GM12878 (cell line): Measurements from ENCODE around the gene SKAP1. TPM values are rescaled to one million over a fixed set of nuclear protein-coding genes. Genes with fewer than 3 reads are reported as not detected.
"Not testable (repeated sequence)": the region's sequence is repeated elsewhere in the genome, so short reads cannot be mapped to it uniquely, and the experiment has no call there.

Experiments used
- ATAC-seq: fragments of 200-7000 bp; cut with Tn5 transposase; 3 replicates; pipeline ENCODE4 v1.9.1; 2020; ENCODE audit warnings: mild to moderate bottlenecking, moderate library complexity
- BruUV-seq: library from RNA; stranded (reverse); fragments of 400-500 nt; replicated peaks from 2 replicates; lab custom pipeline; 2021; lab: Mats Ljungman, UMichigan
- CTCF ChIA-PET: fragments of 300-600 bp; sonication (Branson Sonifier 250); formaldehyde crosslinking; extraction: SDS; loops from one replicate; lab custom pipeline; 2021; ENCODE audit warnings: inconsistent platforms; lab: Yijun Ruan, JAX
- POLR2A ChIA-PET: fragments of 350-600 bp; formaldehyde crosslinking; extraction: SDS; loops from one replicate; lab custom pipeline; 2021; ENCODE audit warnings: inconsistent platforms; lab: Charles Lee
- RAD21 ChIA-PET: fragments of 300-600 bp; sonication (Branson Sonifier 250); formaldehyde crosslinking; loops from one replicate; lab custom pipeline; 2023; ENCODE audit warnings: antibody characterized with exemption; ENCODE audit not compliant: unreplicated experiment; lab: Charles Lee
- SMC1A ChIA-PET: fragments of 300-600 bp; sonication (Branson Sonifier 250); formaldehyde crosslinking; loops from one replicate; lab custom pipeline; 2023; ENCODE audit not compliant: unreplicated experiment, uncharacterized antibody; lab: Charles Lee
- DNase-seq: peaks from one replicate; pipeline ENCODE4 v3.0.0-alpha.2; 2011; ENCODE audit warnings: low read depth, low spot score
- FAIRE-seq: peaks from 3 replicates; lab custom pipeline; 2011; peaks lifted over from hg19 to GRCh38; lab: Jason Lieb, UNC
- H2AFZ ChIP-seq: 2 replicates; pipeline ENCODE4 v1.6.0; 2011; ENCODE audit warnings: low read depth, low read length, control low read depth; ENCODE audit not compliant: control insufficient read depth
- H3K27ac ChIP-seq: 2 replicates; pipeline ENCODE4 v1.5.1; 2011; ENCODE audit warnings: control low read depth; ENCODE audit not compliant: control insufficient read depth, insufficient read depth
- H3K27me3 ChIP-seq, 2 experiments: replicated peaks in 1 of 2; 2 replicates each; pipeline versions ENCODE4 v1.6.0 to v1.6.1; 2011; ENCODE audit warnings: low read length in 1 of 2; ENCODE audit not compliant: control insufficient read depth in 2 of 2, insufficient read depth in 2 of 2
- H3K36me3 ChIP-seq, 2 experiments: 2 replicates each; pipeline ENCODE4 v1.5.1; 2011; ENCODE audit warnings: low read length in 1 of 2; ENCODE audit not compliant: control insufficient read depth in 2 of 2, insufficient read depth in 2 of 2
- H3K4me1 ChIP-seq: 2 replicates; pipeline ENCODE4 v1.6.1; 2011; ENCODE audit warnings: mild to moderate bottlenecking, low read length, moderate library complexity, mixed read lengths; ENCODE audit not compliant: control insufficient read depth, insufficient read depth
- H3K4me2 ChIP-seq: 2 replicates; pipeline ENCODE4 v1.6.0; 2011; ENCODE audit warnings: control low read depth; ENCODE audit not compliant: control insufficient read depth, insufficient read depth
- H3K4me3 ChIP-seq: fragments of 200-600 bp; sonication (generic); 2 replicates; pipeline ENCODE4 v1.5.1; 2016
- H3K79me2 ChIP-seq: 2 replicates; pipeline ENCODE4 v1.6.0; 2011; ENCODE audit warnings: low read length; ENCODE audit not compliant: control insufficient read depth, insufficient read depth
- H3K9ac ChIP-seq: 2 replicates; pipeline ENCODE4 v1.8.0; 2011; ENCODE audit warnings: low read length, control low read depth, mixed read lengths; ENCODE audit not compliant: control insufficient read depth, insufficient read depth
- H3K9me3 ChIP-seq: replicated peaks from 3 replicates; pipeline ENCODE4 v1.5.1; 2011; ENCODE audit warnings: mild to moderate bottlenecking, low read length; ENCODE audit not compliant: control insufficient read depth, insufficient read depth
- H4K20me1 ChIP-seq: 2 replicates; pipeline ENCODE4 v1.6.0; 2011; ENCODE audit not compliant: control insufficient read depth, insufficient read depth
- BACH1 ChIP-seq: fragments of 450-650 bp; IDR thresholded peaks from 2 replicates; pipeline ENCODE4 v1.6.1; 2017; ENCODE audit warnings: mild to moderate bottlenecking, borderline replicate concordance
- BCL11A ChIP-seq: IDR thresholded peaks from 2 replicates; pipeline ENCODE4 v1.6.1; 2011; ENCODE audit warnings: low read depth, low read length
- BMI1 ChIP-seq: fragments of 450-650 bp; IDR thresholded peaks from 2 replicates; pipeline ENCODE4 v1.6.1; 2016; ENCODE audit warnings: mild to moderate bottlenecking, moderate library complexity, borderline replicate concordance
- CHD1 ChIP-seq: IDR thresholded peaks from 2 replicates; pipeline ENCODE4 v1.6.1; 2012; ENCODE audit warnings: low read depth, low read length, improper control_type of control experiment
- CREM ChIP-seq: IDR thresholded peaks from 2 replicates; pipeline ENCODE4 v1.6.1; 2014; ENCODE audit warnings: antibody characterized with exemption, low read depth
- DPF2 ChIP-seq: fragments of 450-650 bp; IDR thresholded peaks from 2 replicates; pipeline ENCODE4 v1.6.1; 2017; ENCODE audit warnings: mild to moderate bottlenecking
- FOS ChIP-seq: IDR thresholded peaks from 3 replicates; pipeline ENCODE4 v1.6.1; 2011; ENCODE audit warnings: borderline replicate concordance; ENCODE audit not compliant: insufficient read length; ENCODE audit errors: extremely low read depth
- NFIC ChIP-seq: IDR thresholded peaks from 2 replicates; pipeline ENCODE4 v1.6.1; 2012; ENCODE audit warnings: low read depth, mild to moderate bottlenecking, inconsistent platforms, low read length, moderate library complexity
- NFYA ChIP-seq: IDR thresholded peaks from 2 replicates; pipeline ENCODE4 v1.6.1; 2011; ENCODE audit warnings: low read depth, mild to moderate bottlenecking, low read length, improper control_type of control experiment, borderline replicate concordance
- NFYB ChIP-seq: IDR thresholded peaks from 2 replicates; pipeline ENCODE4 v1.6.1; 2011; ENCODE audit warnings: low read depth, mild to moderate bottlenecking, low read length, improper control_type of control experiment, moderate library complexity; ENCODE audit not compliant: insufficient read depth
- NRF1 ChIP-seq: conservative IDR thresholded peaks from 2 replicates; pipeline ENCODE4 v1.6.1; 2011; ENCODE audit warnings: mild to moderate bottlenecking, low read depth, low read length, improper control_type of control experiment
- PAX8 ChIP-seq: fragments of 450-650 bp; IDR thresholded peaks from 2 replicates; pipeline ENCODE4 v1.6.1; 2017; ENCODE audit warnings: mild to moderate bottlenecking, moderate library complexity
- PBX3 ChIP-seq: IDR thresholded peaks from 2 replicates; pipeline ENCODE4 v1.6.1; 2011; ENCODE audit warnings: mild to moderate bottlenecking, low read depth, low read length, moderate library complexity; ENCODE audit not compliant: insufficient replicate concordance
- STAT1 ChIP-seq: fragments of 450-650 bp; conservative IDR thresholded peaks from 2 replicates; pipeline ENCODE4 v1.6.1; 2014; ENCODE audit warnings: antibody characterized with exemption, mild to moderate bottlenecking
- TCF12 ChIP-seq: IDR thresholded peaks from 2 replicates; pipeline ENCODE4 v1.6.1; 2011; ENCODE audit warnings: low read depth, mild to moderate bottlenecking, low read length
- WRNIP1 ChIP-seq: IDR thresholded peaks from 2 replicates; pipeline ENCODE4 v1.6.1; 2011; ENCODE audit warnings: low read depth, low read length, improper control_type of control experiment, borderline replicate concordance
- WGBS: methylation state at CpG from one replicate; pipeline ENCODE4 v1.1.6; 2016; ENCODE audit warnings: low lambda C conversion rate; ENCODE audit not compliant: insufficient replicate concordance, insufficient coverage; ENCODE audit errors: missing lambda C conversion rate; 5-methylcytosine and 5-hydroxymethylcytosine counted together
- in situ Hi-C: fragments of 300-500 bp; cut with MboI; formaldehyde crosslinking; loops from 9 replicates; pipeline ENCODE4 v1.14.3; 2018; ENCODE audit warnings: mixed read lengths
- intact Hi-C: fragments of 100-400 bp; cut with micrococcal nuclease; formaldehyde crosslinking; loops from one replicate; pipeline ENCODE4 v1.14.2; 2022; ENCODE audit not compliant: unreplicated experiment
- polyA plus RNA-seq, 11 experiments: library from polyadenylated mRNA; depleted of rRNA in 4 of 11; unstranded in 6 of 11; stranded (reverse) in 5 of 11; fragments of >200 nt; fragmentation: Nextera tagmentation in 4 of 11; fragmentation: Illumina TruSeq in 1 of 11; extraction: Ambion mirVana in 4 of 11; extraction: Trizol in 1 of 11; gene quantifications; 1 replicate in 1 of 11; 2 replicates in 10 of 11; pipeline versions ENCODE4 v1.2.1 to v1.2.3, GENCODE V29; 2011 to 2016; ENCODE audit warnings: inconsistent platforms in 2 of 11, missing spikeins in 2 of 11, low read depth in 1 of 11
- total RNA-seq, 4 experiments: library from RNA; depleted of rRNA in 3 of 4; stranded (reverse); fragments of >200 nt in 3 of 4; fragmentation: Illumina TruSeq in 1 of 4; extraction: Trizol in 1 of 4; gene quantifications; 2 replicates each; pipeline versions ENCODE4 v1.2.1 to v1.2.3, GENCODE V29; 2013 to 2021

The SKAP1 gene
- total and polyA plus RNA-seq, 10 of the 15 experiments (the other 5 are each of a cell fraction or from before 2014, with no cell fraction given) = 17.1 to 97.6 (median 35.9) TPM

- no peak for TF ChIP-seq BCL11A
- TF ChIP-seq BACH1 = no peak
These were observed 179.1 kb downstream of the SKAP1 start (continued) for GRCh38 chr17:48250949-48251348.

GRCh38 chr17:48250059-48250458 lies 180.0 kb downstream of the SKAP1 start:
- WGBS = 100% methylated on average over 3 of the region's 5 CpGs

GRCh38 chr17:48247603-48248002 lies 182.4 kb downstream of the SKAP1 start:
- ATAC-seq = no peak
- H2AFZ ChIP-seq = no peak overlapping the region
- FAIRE-seq = no peak
- TF ChIP-seq BMI1 = no peak
- no peak for TF ChIP-seq NFYB
- TF ChIP-seq CHD1 = no peak
- TF ChIP-seq NRF1 = no peak
- TF ChIP-seq PBX3 = no peak
- TF ChIP-seq CREM = no peak
- no peak for TF ChIP-seq TCF12
- no peak for TF ChIP-seq PAX8
- TF ChIP-seq NFYA = no peak
- no peak for TF ChIP-seq STAT1
- TF ChIP-seq DPF2 = no peak
- TF ChIP-seq WRNIP1 = no peak
- TF ChIP-seq NFIC = no peak
- TF ChIP-seq FOS = no peak

More at GRCh38 chr17:48250059-48250458, 180.0 kb downstream of the SKAP1 start:
- ATAC-seq, H3K4me3 ChIP-seq, H3K27me3 ChIP-seq, BruUV-seq, FAIRE-seq, H3K27ac ChIP-seq, H3K4me2 ChIP-seq, H3K79me2 ChIP-seq, H3K36me3 ChIP-seq, H3K4me1 ChIP-seq, H2AFZ ChIP-seq, H3K9ac ChIP-seq, DNase-seq, intact Hi-C loops, H3K9me3 ChIP-seq, H4K20me1 ChIP-seq, in situ Hi-C loops: not testable (repeated sequence)
- ChIA-PET POLR2A (interaction anchor here (0.7 kb wide), 1 partner anchor 14 kb away, joined by 3 read pairs; no protein-coding TSS in a partner anchor), SMC1A (interaction anchor here (0.6 to 1.9 kb wide), 8 partner anchors 8 to 343 kb away, joined by 3 to 11 read pairs (median 3); no protein-coding TSS in a partner anchor), RAD21 (interaction anchor here (0.7 to 2.2 kb wide), 6 partner anchors 9 to 225 kb away, joined by 3 to 6 read pairs (median 4); no protein-coding TSS in a partner anchor), CTCF (interaction anchor here (0.6 to 20.3 kb wide), 9 partner anchors 9 to 170 kb away, joined by 3 to 220 read pairs (median 4); no protein-coding TSS in a partner anchor)

More at GRCh38 chr17:48247603-48248002, 182.4 kb downstream of the SKAP1 start:
- Histone ChIP-seq H4K20me1 (no peaks in the 10 kb centered on the region), H3K36me3 (no peaks in the 10 kb centered on the region; a peak in 1 of 4 replicates), H3K4me1 (peaks cover 19% of the 10 kb centered on the region), H3K27me3 (no peaks in the 10 kb centered on the region), H3K4me3 (no peak overlapping the region), H3K79me2 (no peaks in the 10 kb centered on the region), H3K27ac (no peak overlapping the region), H3K4me2 (no peak overlapping the region), H3K9ac (no peak overlapping the region), H3K9me3 (no peaks in the 10 kb centered on the region)
- CTCF ChIA-PET = interaction anchor here (1.4 to 20.3 kb wide), 2 partner anchors 13 to 61 kb away, joined by 4 to 220 read pairs; no protein-coding TSS in a partner anchor
- RAD21 ChIA-PET = no interaction called here
- SMC1A ChIA-PET = interaction anchor here (1.2 to 3.8 kb wide), 3 partner anchors 9 to 87 kb away, joined by 4 to 23 read pairs (median 4); no protein-coding TSS in a partner anchor
- POLR2A ChIA-PET = interaction anchor here (1.0 kb wide), 1 partner anchor 9 kb away, joined by 3 read pairs; no protein-coding TSS in a partner anchor
- WGBS = 100% methylated on average over 3 of the region's 3 CpGs
- BruUV-seq = no TSS peak
- in situ Hi-C loops = no loop called here
- DNase-seq = no peak
- intact Hi-C loops = no loop called here
